Measurements from ENCODE around the gene MCM3AP. TPM values are rescaled to one million over a fixed set of nuclear protein-coding genes. Genes with fewer than 3 reads are reported as not detected.

The MCM3AP gene
- total and polyA plus RNA-seq, 8 donors: 77.4 to 106 (median 94.9) TPM

DNA sequence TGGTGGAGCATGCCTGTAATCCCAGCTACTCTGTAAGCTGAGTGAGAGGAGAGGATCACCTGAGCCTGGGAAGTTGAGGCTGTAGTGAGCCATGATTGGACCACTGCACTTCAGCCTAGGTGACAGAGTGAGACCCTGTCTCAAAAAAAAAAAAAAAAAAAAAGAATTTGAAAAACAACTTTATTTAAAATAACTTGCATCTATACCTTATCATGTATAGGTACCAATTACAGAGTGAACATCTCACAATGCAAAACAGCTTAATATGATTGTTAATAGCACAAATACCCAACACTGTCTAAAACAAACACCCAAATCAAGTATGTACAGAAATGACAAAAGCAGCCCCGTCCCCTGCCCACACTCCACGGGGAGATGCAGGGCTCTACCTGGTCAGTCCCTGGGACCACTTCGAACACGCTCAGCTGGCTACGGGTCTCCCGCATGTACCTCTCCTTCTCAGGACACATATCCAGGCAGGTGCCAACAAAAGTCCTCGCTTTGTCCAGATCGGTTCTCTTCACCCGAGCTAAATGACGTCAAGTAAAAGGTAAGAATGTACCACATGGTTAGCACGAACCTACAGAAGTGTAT is 10.5 kb downstream of the MCM3AP start:
- DNase-seq (no peak), ATAC-seq (no peak)
- intact Hi-C loops (cut with DNase I): no loop called here
- Histone ChIP-seq H3K36me3 (peaks cover 0 to 100% of the 10 kb centered on the region in 2 donors), H3K9me3 (no peaks in the 10 kb centered on the region), H3K27ac (no peak overlapping the region), H3K27me3 (no peaks in the 10 kb centered on the region), H3K4me1 (no peaks in the 10 kb centered on the region), H3K4me3 (no peak overlapping the region)
- TF ChIP-seq, protein P1, sequence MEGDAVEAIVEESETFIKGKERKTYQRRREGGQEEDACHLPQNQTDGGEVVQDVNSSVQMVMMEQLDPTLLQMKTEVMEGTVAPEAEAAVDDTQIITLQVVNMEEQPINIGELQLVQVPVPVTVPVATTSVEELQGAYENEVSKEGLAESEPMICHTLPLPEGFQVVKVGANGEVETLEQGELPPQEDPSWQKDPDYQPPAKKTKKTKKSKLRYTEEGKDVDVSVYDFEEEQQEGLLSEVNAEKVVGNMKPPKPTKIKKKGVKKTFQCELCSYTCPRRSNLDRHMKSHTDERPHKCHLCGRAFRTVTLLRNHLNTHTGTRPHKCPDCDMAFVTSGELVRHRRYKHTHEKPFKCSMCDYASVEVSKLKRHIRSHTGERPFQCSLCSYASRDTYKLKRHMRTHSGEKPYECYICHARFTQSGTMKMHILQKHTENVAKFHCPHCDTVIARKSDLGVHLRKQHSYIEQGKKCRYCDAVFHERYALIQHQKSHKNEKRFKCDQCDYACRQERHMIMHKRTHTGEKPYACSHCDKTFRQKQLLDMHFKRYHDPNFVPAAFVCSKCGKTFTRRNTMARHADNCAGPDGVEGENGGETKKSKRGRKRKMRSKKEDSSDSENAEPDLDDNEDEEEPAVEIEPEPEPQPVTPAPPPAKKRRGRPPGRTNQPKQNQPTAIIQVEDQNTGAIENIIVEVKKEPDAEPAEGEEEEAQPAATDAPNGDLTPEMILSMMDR (IDR thresholded peaks at IDR 0.05): no peak

DNA sequence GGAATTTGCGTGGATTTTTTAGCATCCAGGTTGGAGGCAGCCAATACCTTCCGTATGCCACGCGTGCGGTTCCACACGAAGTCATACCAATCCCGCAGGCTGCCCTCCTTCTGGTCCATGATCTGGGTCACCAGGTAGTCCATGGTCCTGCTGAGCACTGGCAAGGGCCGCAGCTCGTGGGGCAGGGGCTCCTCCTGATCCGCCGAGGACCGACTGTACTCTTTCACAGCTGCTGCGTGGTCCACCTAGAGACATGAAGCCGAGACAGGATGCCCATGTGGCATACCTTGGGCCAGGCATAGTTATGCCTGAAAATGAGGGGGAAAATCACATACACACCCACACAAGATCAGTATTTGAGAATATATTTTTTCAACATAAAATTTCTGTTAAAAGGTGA is 12.1 kb downstream of the MCM3AP start:
- intact Hi-C loops (cut with DNase I): no loop called here
- TF ChIP-seq, protein P1 (IDR thresholded peaks at IDR 0.05): no peak
- ATAC-seq: no peak
- Histone ChIP-seq H3K4me3 (no peak overlapping the region), H3K36me3 (peaks cover 0 to 100% of the 10 kb centered on the region in 2 donors), H3K9me3 (no peaks in the 10 kb centered on the region), H3K27me3 (no peaks in the 10 kb centered on the region), H3K4me1 (no peaks in the 10 kb centered on the region), H3K27ac (no peak overlapping the region)
- no peak for DNase-seq

DNA sequence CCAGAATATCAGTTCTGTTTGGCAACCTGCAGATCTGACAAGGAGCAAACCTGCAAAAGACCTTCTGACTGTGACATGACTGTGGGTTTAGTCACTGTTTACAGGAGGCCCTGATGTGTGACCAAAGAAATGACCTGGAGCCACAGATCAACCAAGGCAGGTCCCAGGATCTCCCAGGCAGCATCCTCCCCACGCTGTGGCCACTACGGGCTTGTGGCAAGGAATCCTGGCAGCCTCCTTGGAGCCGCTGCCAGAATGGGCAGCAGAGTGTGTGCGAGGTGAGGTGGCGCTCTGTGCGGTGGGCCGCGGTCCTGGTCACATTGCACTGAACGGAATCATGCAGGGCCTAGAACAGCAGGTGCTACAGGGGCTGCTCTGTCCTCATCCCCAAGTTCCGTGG is 15.9 kb downstream of the MCM3AP start:
- Histone ChIP-seq H3K36me3 (peaks cover 0 to 100% of the 10 kb centered on the region in 2 donors), H3K9me3 (no peaks in the 10 kb centered on the region), H3K27ac (no peak overlapping the region), H3K27me3 (no peaks in the 10 kb centered on the region), H3K4me1 (no peaks in the 10 kb centered on the region), H3K4me3 (no peak overlapping the region)
- ATAC-seq (no peak), DNase-seq (no peak)
- TF ChIP-seq, protein P1 (IDR thresholded peaks at IDR 0.05): no peak
- intact Hi-C loops (cut with DNase I): no loop called here

DNA sequence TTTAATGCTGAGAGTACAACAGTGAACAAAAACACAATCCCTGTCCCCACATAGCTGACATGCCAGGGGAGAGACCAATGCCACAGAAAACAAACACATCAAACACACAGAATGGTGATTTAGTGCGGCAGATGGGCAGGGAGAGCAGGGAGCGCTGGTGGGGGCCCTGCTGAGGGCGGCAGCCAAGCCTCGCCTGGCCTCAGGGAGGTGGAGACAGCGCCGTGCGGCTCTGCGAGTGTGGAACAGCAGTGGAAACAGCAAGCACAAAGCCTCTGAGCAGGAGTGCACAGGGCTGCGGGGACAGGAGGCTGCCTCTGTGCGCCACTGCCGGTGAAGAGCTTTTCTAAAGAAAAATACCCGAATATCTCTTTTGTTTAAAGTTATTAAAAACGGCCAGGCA is 17.0 kb downstream of the MCM3AP start:
- Histone ChIP-seq H3K4me3 (no peak overlapping the region), H3K27ac (no peak overlapping the region), H3K9me3 (no peaks in the 10 kb centered on the region), H3K27me3 (no peaks in the 10 kb centered on the region), H3K36me3 (peaks cover 0 to 100% of the 10 kb centered on the region in 2 donors), H3K4me1 (no peaks in the 10 kb centered on the region)
- DNase-seq: no peak
- TF ChIP-seq, protein P1 (IDR thresholded peaks at IDR 0.05): no peak
- intact Hi-C loops (cut with DNase I): no loop called here
- no peak for ATAC-seq

DNA sequence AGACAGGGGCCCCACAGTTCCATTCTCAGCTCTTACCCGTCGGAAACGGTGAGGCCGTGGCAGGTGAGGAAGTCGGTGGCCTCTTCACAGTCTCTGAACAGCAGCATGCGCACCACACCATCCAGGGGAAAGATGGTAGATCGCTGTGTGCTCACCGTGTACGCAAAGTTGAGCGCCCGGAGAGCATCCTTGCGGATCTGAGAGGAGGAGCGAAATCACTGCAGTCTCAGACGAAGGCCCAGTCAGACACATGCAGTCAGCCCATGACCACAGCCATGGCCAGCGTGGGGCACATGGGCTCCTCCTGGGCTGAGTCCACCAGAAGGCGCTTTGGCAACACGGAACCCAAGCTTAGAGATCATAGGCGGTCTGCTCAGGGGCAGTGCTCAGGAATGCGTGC is 18.5 kb downstream of the MCM3AP start:
- TF ChIP-seq, protein P1 (IDR thresholded peaks at IDR 0.05): no peak
- Histone ChIP-seq H3K27me3 (no peaks in the 10 kb centered on the region), H3K4me1 (no peaks in the 10 kb centered on the region), H3K4me3 (no peak overlapping the region), H3K27ac (no peak overlapping the region), H3K36me3 (peaks cover 0 to 99% of the 10 kb centered on the region in 2 donors), H3K9me3 (no peaks in the 10 kb centered on the region)
- DNase-seq (no peak), ATAC-seq (no peak)
- intact Hi-C loops (cut with DNase I): no loop called here

Data from left lung (tissue), 10 donors.